ENCODE results near the gene DMC1. TPM values are rescaled to one million over a fixed set of nuclear protein-coding genes. Genes with fewer than 3 reads are reported as not detected.

Gene DMC1
- total RNA-seq = 0.25 and 0.98 TPM in 2 replicates

GRCh38 chr22:38569972-38570778, at the start of gene DMC1:
Gene DMC1 (minus strand): TSS chr22:38570183. CDS start chr22:38568256, 1,927 bp downstream.

DNA sequence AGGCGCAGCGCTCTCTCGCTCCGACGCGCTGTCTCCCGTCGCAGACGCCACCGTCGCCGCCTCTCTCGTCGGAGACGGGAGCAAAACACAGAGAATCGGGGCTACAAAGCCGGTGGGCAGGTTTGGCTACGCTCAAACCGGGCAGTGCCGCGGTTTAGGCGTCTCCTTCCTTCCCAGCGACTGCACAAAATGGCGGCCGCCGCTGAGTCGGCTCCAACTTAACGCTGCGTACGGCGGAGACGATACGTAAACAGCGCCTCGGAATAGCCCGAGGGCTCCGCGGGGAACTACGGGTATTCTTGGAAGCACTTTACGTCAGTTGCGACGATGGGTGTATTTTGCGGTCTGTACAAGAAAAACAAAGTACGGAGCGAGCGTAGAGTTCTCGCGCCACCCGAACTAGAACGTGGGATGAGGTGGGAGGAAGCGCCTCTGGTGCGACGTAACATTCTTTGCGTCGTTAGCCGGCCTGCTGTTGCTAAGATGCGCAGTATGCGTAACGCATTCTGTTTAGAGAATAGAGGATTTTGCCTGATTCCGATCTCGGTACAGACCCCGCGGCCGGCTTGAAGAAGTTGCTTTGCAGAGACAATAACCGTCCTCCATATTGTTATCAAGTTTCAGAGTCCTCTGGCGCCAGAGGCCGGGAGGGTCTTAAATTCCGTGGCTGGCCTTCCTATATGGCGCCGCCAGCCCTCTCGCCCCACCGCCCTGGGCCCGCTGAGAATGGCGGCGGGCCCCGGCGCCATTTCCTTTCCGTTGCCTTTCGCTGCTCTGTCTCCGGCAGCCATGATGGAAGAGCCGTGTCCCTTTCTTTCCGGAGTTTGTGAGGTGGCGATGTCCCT, 63.6 kb downstream of the DMC1 start, which contains the start of gene DDX17:
Gene DDX17 (minus strand): TSS at position 194 of the 845 bp plus-strand sequence.

Other genes starting within 250 kb of the DMC1 start
- gene KCNJ4, start 115.0 kb downstream of the DMC1 start, total RNA-seq = 1.0 TPM in 1 of 2 replicates, not detected in the other
- 64.2 and 64.9 TPM in 2 replicates for gene KDELR3, start 102.1 kb downstream of the DMC1 start, total RNA-seq
- gene DDX17, start 63.9 kb downstream of the DMC1 start, total RNA-seq = 578 and 1,080 TPM in 2 replicates
- 0.65 and 3.9 TPM in 2 replicates for gene FAM227A, start 86.2 kb upstream of the DMC1 start, total RNA-seq
- gene CBY1, start 86.5 kb upstream of the DMC1 start, total RNA-seq = 17.8 and 18.6 TPM in 2 replicates
- gene TOMM22, start 111.8 kb upstream of the DMC1 start, total RNA-seq = 36.4 and 66.8 TPM in 2 replicates
- gene JOSD1, start 130.8 kb upstream of the DMC1 start, total RNA-seq = 66.0 and 76.3 TPM in 2 replicates
- gene GTPBP1, start 135.8 kb upstream of the DMC1 start, total RNA-seq = 29.8 and 33.0 TPM in 2 replicates
- 75.7 and 111 TPM in 2 replicates for gene SUN2, start 185.8 kb upstream of the DMC1 start, total RNA-seq
- 13.7 and 29.3 TPM in 2 replicates for gene DNAL4, start 224.0 kb upstream of the DMC1 start, total RNA-seq